Left lobe of liver (tissue), 2 donors: Measurements from ENCODE around the gene INPP5A. TPM values are rescaled to one million over a fixed set of nuclear protein-coding genes. Genes with fewer than 3 reads are reported as not detected.

ENCODE experiments used
- ATAC-seq: fragments of 200-7000 bp; cut with Tn5 transposase; one replicate; pipeline ENCODE4 v1.9.1; 2020; ENCODE audit warnings: mild to moderate bottlenecking, moderate library complexity
- DNase-seq: peaks from one replicate; pipeline ENCODE4 v3.0.0-alpha.2; 2020; ENCODE audit warnings: low spot score
- total RNA-seq: library from RNA; stranded (reverse); gene quantifications from one replicate; pipeline ENCODE4 v1.2.1, GENCODE V29; 2021
- donor health status: DM: no; HTN: no; CAD: no; lungs with moderate emphysema.
- donor health status: DM: no; HTN: yes; CAD: no.

The INPP5A gene
- total RNA-seq, 1 donor from 2014 or later = 18.3 TPM

GRCh38 chr10:132684164-132684891 is 146.7 kb downstream of the INPP5A start:
- DNase-seq (peak; percentile 27), ATAC-seq (no peak)

- ATAC-seq (no peak), DNase-seq (peak; percentile 31)
These were observed 147.7 kb downstream of the INPP5A start for GRCh38 chr10:132685101-132685891.

GRCh38 chr10:132685921-132686680 is 148.5 kb downstream of the INPP5A start:
- DNase-seq = peak; percentile 24

GRCh38 chr10:132687181-132687892 is 149.8 kb downstream of the INPP5A start:
- ATAC-seq (no peak), DNase-seq (no peak)

More at GRCh38 chr10:132685921-132686680, 148.5 kb downstream of the INPP5A start:
- ATAC-seq = no peak

- ATAC-seq (no peak), DNase-seq (no peak)
These were observed 150.4 kb downstream of the INPP5A start for GRCh38 chr10:132687893-132688579.

GRCh38 chr10:132688580-132689420 is 151.2 kb downstream of the INPP5A start:
- DNase-seq = no peak
- ATAC-seq = no peak

- DNase-seq = no peak
- no peak for ATAC-seq
These were observed 152.3 kb downstream of the INPP5A start for GRCh38 chr10:132689721-132690360.

- ATAC-seq (no peak), DNase-seq (no peak)
These were observed 152.8 kb downstream of the INPP5A start for GRCh38 chr10:132690401-132690800.

GRCh38 chr10:132690821-132691610 is 153.4 kb downstream of the INPP5A start:
- ATAC-seq (no peak), DNase-seq (no peak)

GRCh38 chr10:132691711-132692153 is 154.1 kb downstream of the INPP5A start:
- no peak for DNase-seq
- ATAC-seq = no peak

- DNase-seq = no peak
- ATAC-seq = no peak
These were observed 154.7 kb downstream of the INPP5A start for GRCh38 chr10:132692311-132692710.

GRCh38 chr10:132693676-132694075 is 156.1 kb downstream of the INPP5A start:
- no peak for DNase-seq
- ATAC-seq = no peak

- no peak for DNase-seq
These were observed 158.6 kb downstream of the INPP5A start for GRCh38 chr10:132696204-132696603.

GRCh38 chr10:132696728-132697577 is 159.4 kb downstream of the INPP5A start:
- ATAC-seq = no peak
- no peak for DNase-seq

More at GRCh38 chr10:132696204-132696603, 158.6 kb downstream of the INPP5A start:
- ATAC-seq = no peak

GRCh38 chr10:132697578-132698200 is 160.1 kb downstream of the INPP5A start:
- ATAC-seq (no peak), DNase-seq (no peak)

GRCh38 chr10:132698211-132698751 is 160.7 kb downstream of the INPP5A start:
- no peak for DNase-seq
- ATAC-seq = no peak
